ENCODE results near the gene DNAJC2. TPM values are rescaled to one million over a fixed set of nuclear protein-coding genes. Genes with fewer than 3 reads are reported as not detected.

Gene DNAJC2
- total and polyA plus RNA-seq, 3 donors from 2014 or later, result 21.2 to 39.7 (median 27.6) TPM

DNA sequence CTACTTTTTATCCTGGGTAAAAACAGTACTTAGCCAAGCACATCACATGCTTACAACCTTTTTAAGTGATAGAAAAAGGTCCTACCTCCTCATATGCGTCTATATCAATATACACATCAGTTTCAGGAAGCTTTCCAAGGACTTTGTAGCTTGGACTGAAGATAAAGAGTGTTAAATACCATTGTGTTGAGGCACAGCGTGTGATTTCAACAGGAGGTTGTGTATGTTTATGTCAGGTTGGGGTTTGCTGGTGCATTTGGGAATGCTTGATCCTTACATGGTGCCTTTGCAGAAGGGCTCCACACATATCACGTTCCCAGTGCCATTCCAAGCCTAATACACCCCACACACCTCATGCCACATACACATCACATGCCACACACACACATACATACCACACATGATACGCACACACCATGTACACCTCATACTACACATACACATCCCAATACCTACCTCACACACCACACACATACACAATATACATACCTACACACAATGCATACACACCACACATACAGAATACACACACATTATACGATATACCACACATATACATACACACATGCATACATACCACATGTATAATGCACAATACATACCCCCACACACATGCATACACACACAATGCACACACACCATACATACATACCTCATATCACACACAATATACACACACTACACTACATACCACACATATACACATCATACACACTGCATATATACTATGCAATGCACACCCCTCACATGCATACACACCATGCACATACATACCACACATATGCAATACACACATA lies 36.0 kb upstream of the DNAJC2 start:
- 73 to 80% methylated on average over 5 of the region's 5 CpGs for WGBS, 2 donors
- Histone ChIP-seq H3K36me3 (ENCODE audit: low read depth, missing control alignments) (no peaks in the 10 kb centered on the region), H3K9me3 (no peaks in the 10 kb centered on the region), H3K4me1 (no peaks in the 10 kb centered on the region), H3K27me3 (no peaks in the 10 kb centered on the region), H3K4me3 (no peak overlapping the region), H3K27ac (no peak overlapping the region)
- intact Hi-C loops (cut with DNase I; ENCODE audit: low total_unique reads), result no loop called here
- DNase-seq, result no peak
- no peak for TF ChIP-seq POLR2A (IDR thresholded peaks at IDR 0.05)
- TF ChIP-seq, protein P1, sequence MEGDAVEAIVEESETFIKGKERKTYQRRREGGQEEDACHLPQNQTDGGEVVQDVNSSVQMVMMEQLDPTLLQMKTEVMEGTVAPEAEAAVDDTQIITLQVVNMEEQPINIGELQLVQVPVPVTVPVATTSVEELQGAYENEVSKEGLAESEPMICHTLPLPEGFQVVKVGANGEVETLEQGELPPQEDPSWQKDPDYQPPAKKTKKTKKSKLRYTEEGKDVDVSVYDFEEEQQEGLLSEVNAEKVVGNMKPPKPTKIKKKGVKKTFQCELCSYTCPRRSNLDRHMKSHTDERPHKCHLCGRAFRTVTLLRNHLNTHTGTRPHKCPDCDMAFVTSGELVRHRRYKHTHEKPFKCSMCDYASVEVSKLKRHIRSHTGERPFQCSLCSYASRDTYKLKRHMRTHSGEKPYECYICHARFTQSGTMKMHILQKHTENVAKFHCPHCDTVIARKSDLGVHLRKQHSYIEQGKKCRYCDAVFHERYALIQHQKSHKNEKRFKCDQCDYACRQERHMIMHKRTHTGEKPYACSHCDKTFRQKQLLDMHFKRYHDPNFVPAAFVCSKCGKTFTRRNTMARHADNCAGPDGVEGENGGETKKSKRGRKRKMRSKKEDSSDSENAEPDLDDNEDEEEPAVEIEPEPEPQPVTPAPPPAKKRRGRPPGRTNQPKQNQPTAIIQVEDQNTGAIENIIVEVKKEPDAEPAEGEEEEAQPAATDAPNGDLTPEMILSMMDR (IDR thresholded peaks at IDR 0.05), result no peak

GRCh38 chr7:103379270-103379975 lies 34.9 kb upstream of the DNAJC2 start:
- TF ChIP-seq POLR2A (IDR thresholded peaks at IDR 0.05), result no peak
- TF ChIP-seq, protein P1 (IDR thresholded peaks at IDR 0.05), result no peak
- no peaks in the 10 kb centered on the region for H3K27me3 ChIP-seq
- intact Hi-C loops (cut with DNase I; ENCODE audit: low total_unique reads), result no loop called here
- no peak for DNase-seq
- no peak overlapping the region for H3K4me3 ChIP-seq
- WGBS, 2 donors, result 69 to 74% methylated on average over 3 of the region's 3 CpGs
- H3K9me3 ChIP-seq, result no peaks in the 10 kb centered on the region
- no peaks in the 10 kb centered on the region for H3K36me3 ChIP-seq (ENCODE audit: low read depth, missing control alignments)
- H3K27ac ChIP-seq, result no peak overlapping the region
- no peaks in the 10 kb centered on the region for H3K4me1 ChIP-seq

GRCh38 chr7:103373866-103374643 lies 29.5 kb upstream of the DNAJC2 start:
- H3K27ac ChIP-seq, result no peak overlapping the region
- no peak overlapping the region for H3K4me3 ChIP-seq
- H3K36me3 ChIP-seq (ENCODE audit: low read depth, missing control alignments), result no peaks in the 10 kb centered on the region
- H3K9me3 ChIP-seq, result no peaks in the 10 kb centered on the region
- H3K4me1 ChIP-seq, result no peaks in the 10 kb centered on the region
- H3K27me3 ChIP-seq, result no peaks in the 10 kb centered on the region
- DNase-seq, result no peak
- TF ChIP-seq POLR2A (IDR thresholded peaks at IDR 0.05), result no peak
- TF ChIP-seq, protein P1 (IDR thresholded peaks at IDR 0.05), result no peak
- intact Hi-C loops (cut with DNase I; ENCODE audit: low total_unique reads), result no loop called here
- 56 to 62% methylated on average over 6 of the region's 6 CpGs for WGBS, 2 donors

DNA sequence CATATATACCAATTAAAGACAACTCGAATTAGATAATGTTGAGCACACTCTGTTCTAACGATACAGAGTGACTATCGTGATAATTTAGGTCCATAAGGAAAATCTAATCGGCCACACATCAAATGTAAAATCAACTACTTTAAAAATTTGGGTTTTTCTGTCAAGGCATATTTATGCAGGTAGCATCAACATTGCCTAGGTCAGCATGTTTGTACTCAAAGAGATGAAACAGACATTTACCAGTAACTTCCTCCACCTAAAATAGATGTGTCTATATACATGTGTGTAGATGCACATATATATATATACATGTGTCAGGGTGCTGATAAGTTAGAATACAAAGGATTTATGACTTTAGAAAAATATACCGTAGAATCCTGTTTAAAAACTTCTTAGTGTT lies 24.9 kb upstream of the DNAJC2 start:
- intact Hi-C loops (cut with DNase I; ENCODE audit: low total_unique reads), result no loop called here
- H3K4me1 ChIP-seq, result no peaks in the 10 kb centered on the region
- no peak for DNase-seq
- no peak overlapping the region for H3K4me3 ChIP-seq
- H3K27ac ChIP-seq, result no peak overlapping the region
- WGBS, 2 donors, result 81 to 86% methylated on average over 5 of the region's 5 CpGs
- TF ChIP-seq POLR2A (IDR thresholded peaks at IDR 0.05), result no peak
- TF ChIP-seq, protein P1 (IDR thresholded peaks at IDR 0.05), result no peak
- no peaks in the 10 kb centered on the region for H3K36me3 ChIP-seq (ENCODE audit: low read depth, missing control alignments)
- H3K27me3 ChIP-seq, result no peaks in the 10 kb centered on the region
- H3K9me3 ChIP-seq, result no peaks in the 10 kb centered on the region
